GM21529 (cell line): ENCODE data around the gene ALKBH8.
A peak's percentile ranks its signal among the peaks of the same experiment; 100 is the strongest.
"Not testable (repeated sequence)": the region's sequence is repeated elsewhere in the genome, so short reads cannot be mapped to it uniquely, and the experiment has no call there.

Experiments used
- ATAC-seq: cut with Tn5 transposase; IDR thresholded peaks from one replicate; pipeline ENCODE4 v1.9.1; 2021; ENCODE audit not compliant: unreplicated experiment

The ALKBH8 gene

DNA sequence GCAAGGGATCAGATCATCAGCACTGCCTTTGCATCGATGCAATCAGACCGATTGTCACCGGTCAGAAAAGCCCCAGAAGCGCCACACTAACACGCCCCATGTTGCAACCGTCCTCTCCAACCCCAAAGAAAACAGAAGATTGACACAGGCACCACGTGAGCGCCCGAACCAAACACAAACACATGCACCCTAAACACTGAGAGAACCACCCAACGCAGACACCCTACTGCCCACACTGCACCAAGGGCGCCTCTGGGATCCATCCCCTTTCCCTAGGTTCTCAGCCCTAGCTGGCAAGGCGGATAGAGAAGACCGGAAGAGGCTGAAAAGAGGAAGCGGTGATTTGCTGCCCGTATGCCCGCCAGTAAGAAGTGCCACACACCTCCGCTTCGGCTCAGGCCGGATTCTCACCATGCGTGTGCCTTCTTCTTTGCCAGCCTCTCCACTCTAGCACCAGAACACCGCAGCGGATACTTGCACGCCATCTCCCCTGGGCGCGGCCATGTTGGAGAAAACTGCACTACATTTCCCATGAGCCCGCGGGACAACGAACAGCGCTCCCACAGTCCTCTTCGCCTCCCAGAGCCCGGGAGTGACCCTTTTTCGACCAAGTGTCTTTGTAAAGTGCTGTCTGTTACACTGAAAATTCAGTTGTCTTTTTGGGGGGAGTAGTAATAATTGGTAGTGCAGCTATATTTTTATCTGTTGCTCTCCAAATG, at the start of gene ALKBH8:
TSS of gene ALKBH8 (minus strand) at position 517 of the 719 bp plus-strand sequence. CDS start 4,842 bp downstream, outside the sequence.
- peak; percentile 80 for ATAC-seq

- no peak for ATAC-seq
Measured at GRCh38 chr11:107612445-107612844, 46.9 kb upstream of the ALKBH8 start.

- no peak for ATAC-seq
Measured at GRCh38 chr11:107609400-107610218, 44.1 kb upstream of the ALKBH8 start.

GRCh38 chr11:107608809-107609208, 43.3 kb upstream of the ALKBH8 start:
- no peak for ATAC-seq

DNA sequence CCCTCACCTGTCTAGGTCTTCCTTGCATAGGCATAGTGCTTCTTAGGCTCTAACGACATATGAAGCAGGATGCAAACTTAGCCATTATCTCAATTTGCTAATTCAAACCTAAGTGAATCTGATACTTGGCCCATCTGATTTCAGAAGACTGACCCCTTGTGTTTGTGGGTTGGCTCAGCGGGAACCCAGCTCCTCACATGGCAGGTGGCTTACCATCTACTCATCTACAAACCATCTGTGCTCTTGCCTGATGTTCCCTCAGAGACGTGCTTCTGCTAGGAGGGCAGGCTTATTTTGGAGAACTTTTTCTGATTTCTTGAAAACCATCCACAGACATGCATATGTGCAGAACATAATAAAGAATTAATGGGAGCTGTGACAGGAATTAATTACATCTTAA, 40.6 kb upstream of the ALKBH8 start:
- no peak for ATAC-seq

DNA sequence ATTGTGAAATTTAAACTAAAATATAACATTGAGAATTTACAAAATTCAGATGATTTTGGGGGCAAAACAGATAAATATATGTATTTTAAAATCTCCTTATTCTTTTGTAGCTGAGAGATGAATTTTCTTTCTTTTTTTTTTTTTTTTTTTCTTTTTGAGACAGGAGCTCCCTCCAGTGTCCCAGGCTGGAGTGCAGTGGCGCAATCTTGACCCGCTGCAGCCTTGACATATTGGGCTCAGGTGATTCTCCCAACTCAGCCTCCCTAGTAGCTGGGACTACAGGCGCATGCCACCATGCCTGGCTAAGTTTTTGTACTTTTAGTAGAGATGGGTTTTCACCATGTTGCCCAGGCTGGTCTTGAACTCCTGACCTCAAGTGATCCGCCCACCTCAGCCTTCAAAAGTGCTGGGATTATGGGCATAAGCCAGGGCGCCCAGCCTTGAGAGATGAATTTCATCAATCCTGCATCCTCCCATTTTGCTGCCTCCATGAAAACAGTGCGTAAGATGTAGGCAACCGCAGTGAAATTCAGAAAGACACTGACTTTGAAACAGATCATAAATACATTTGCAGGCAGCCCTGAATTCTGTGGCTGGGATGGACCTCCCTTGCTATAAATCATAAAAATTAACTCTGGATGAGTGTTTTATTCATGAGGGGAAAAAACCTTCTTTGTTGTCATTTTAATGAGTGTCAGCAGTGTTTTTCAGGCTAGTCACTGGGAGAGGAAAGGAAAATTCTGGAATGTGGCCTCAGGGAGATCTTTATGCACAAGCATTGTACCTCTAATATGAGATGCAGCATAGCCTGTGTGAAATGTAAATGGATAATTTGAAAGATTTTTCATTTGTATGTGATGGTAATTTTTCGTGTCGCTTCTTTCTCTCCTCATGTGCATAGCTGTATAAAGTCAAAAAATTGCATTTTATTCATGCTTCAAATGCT, 39.8 kb upstream of the ALKBH8 start:
- ATAC-seq: no peak

- peak; percentile 76 for ATAC-seq
Measured at GRCh38 chr11:107598225-107599139, 32.9 kb upstream of the ALKBH8 start.

- ATAC-seq: no peak
Measured at GRCh38 chr11:107594736-107595135, 29.2 kb upstream of the ALKBH8 start.

DNA sequence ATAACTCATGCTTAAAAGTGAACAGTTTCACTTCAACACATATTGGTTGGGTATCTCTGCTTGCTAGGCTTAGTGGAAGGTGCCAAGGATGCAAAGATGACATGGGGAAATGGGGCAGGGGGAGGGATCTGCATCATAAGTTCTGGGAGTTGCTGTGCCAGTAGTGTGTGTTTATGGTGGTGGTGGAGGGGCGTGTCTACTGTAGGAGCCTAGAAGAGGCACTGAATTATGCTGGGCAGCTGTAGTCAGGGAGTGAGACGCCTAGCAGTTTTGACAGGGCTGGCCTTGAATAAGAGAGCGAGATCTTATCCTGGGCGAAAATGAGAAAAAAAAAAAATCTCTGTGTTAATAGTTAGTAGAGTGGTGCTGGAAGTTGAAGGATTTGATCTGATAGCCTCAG, 28.4 kb upstream of the ALKBH8 start:
- ATAC-seq: no peak

DNA sequence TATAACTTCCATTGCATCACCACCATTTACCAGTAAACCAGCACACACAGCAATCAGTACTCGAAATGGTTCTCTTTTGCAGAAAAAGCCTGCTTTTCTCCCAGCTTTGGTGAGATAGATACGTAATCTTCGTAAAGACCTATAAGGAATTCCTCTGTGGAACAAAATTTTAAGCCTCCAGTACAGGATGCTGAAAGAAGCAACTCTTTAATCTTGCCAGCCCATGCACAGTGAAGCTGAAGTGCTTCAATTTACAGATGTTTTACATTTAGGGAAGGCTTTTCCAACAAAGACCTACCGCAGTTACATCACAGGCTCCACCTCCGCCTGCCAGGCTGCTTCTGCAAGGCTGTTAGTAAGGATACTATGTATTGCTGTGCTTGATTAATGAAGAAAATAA, 27.3 kb upstream of the ALKBH8 start:
- no peak for ATAC-seq

- no peak for ATAC-seq
Measured at GRCh38 chr11:107592231-107592590, 26.7 kb upstream of the ALKBH8 start.

DNA sequence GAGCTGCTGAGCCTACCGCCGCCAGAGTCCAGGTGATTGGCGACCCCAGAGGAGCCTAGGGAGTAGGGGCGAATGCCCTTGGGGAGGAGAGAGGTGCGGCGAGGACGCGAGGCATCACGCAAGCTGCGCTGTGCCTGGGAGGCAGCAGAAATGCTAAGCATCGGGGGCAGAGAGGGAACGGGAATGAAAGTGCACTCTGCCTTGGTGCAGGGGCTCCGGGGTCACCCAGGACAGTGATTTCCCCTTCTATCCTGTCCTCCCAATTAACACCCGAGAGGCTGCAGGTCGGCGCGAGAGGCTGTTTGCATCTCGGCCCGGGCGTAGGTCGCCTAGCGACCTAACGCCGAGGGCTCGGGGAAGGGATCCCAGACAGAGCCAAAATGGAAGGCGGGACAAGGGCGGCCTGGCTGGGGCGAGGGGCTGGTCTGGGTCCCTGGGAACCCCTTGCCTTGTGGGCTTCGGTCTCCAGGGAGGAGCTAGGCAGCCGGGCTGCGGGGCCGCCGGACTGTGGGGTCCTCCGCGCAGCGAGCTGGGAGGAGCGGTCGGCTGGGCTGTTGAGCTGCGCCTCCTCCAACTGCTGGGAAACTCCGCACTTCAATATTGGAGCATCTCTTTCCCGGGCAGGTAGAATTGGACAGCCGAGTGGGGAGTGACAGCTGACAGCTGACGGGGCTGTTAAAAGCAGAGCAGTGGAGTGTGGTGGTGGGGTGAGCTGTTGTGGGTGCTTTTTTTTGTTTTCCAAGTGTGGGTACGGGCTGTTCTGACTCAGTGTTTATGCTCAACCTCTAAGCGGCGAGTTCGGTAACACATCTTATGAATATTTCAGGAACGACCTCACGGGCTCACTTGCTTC, 26.1 kb upstream of the ALKBH8 start:
- ATAC-seq: peak; percentile 32

GRCh38 chr11:107590460-107591377, 25.2 kb upstream of the ALKBH8 start, which contains the start of gene ELMOD1:
TSS of gene ELMOD1 (plus strand) at chr11:107591147. CDS start at chr11:107618190, 27,043 bp downstream.
- ATAC-seq: peak; percentile 61

- ATAC-seq: no peak
Measured at GRCh38 chr11:107587306-107587979, 21.9 kb upstream of the ALKBH8 start.

DNA sequence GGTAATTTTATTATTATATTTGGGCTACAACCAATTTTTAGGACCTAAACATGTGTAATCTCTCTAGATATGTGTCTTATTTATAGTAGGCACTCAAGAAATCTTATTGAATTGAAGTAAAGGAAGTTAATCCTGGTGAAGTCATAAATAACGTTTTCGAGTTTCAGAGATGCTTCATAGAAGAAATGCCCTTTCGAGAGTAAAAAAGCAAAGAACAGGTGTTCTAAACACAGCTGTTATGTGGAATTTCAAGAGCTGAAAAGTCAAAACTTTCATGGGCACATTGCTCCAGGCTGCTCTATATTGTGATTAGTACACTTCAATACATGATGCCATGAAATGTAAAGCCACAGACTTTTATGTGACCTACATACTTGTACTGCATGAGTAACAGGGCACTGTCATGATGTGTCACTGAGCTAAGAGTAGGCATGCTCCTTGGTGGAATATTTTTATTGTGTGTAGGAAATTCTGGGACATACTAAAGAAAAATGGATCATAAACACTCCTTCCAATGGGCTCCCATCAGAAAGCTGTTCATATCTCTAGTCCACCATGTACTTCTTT, 18.2 kb upstream of the ALKBH8 start:
- no peak for ATAC-seq

GRCh38 chr11:107581147-107581546, 15.6 kb upstream of the ALKBH8 start:
- ATAC-seq: no peak

DNA sequence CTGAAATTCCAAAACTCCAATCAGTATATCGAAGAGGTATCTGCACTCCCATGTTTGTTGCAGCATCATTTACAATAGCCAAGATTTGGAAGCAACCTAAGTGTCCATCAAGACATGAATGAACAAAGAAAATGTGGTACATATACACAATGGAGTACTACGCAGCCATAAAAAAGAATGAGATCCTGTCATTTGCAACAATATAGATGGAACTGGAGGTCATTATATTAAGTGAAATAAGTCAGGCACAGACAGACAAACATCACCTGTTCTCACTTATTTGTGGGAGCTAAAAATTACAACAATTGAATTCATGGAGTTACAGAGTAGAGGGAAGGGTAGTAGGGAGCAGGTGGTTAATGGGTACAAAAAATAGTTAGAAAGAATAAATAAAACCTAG, 13.6 kb upstream of the ALKBH8 start:
- ATAC-seq: not testable (repeated sequence)
